GM18909 (cell line): ENCODE measurements around the gene TTBK1.

Experiments used
- ATAC-seq: cut with Tn5 transposase; IDR thresholded peaks from one replicate; pipeline ENCODE4 v1.9.1; 2021; ENCODE audit warnings: mild to moderate bottlenecking; ENCODE audit not compliant: unreplicated experiment, poor library complexity

TTBK1 gene

DNA sequence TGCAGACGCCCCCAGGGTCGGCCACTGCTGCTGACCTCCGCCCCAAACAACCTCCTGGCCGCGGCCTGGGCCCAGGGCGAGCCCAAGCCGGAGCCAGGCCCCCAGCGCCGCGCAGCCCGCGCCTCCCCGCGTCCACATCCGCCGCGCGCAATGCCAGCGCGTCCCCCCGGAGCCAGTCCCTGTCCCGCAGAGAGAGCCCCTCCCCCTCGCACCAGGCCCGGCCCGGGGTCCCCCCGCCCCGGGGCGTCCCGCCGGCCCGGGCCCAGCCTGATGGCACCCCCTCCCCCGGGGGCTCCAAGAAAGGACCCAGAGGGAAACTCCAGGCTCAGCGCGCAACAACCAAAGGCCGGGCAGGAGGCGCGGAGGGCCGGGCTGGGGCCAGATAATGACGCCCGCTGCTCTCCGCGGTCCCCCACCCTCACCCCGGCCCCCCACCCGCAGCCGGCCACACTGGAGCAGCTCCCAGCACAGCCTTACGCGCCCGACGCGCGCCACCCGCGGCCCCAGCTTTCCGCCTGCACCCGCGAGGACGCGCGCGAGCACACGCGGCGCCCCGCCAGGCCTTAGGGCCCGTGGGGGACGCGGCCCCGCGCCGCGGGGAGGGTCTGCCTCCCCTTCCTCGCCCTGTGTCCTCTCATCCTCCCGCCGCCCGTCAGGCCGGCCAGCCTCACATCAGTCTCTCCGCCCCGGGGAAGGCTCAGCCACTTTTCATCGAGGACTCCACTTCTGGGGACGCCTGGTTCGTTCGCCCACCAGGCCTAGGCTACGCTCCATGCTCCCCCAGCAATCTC lies 41.9 kb downstream of the TTBK1 start:
- no peak for ATAC-seq

DNA sequence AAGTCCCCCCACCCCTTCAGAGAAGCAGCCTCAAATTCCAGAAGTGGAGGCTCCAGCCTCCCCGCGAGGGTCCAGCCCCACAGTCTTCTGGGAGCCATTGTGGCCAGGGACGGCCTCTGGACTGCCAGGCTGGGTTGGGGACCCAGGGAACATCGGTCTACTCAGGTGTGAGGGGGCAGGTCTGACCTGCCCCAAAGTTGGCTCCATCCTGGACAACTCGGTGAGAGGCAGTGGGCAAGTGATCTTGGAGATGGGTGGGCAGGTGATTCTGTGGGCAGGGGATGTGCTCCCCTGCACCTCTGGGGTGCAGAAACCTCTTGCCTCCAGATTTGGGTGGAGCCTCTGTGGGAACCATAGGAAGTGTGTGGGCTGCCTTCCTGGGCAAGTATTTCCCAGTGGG lies 42.6 kb downstream of the TTBK1 start:
- no peak for ATAC-seq

DNA sequence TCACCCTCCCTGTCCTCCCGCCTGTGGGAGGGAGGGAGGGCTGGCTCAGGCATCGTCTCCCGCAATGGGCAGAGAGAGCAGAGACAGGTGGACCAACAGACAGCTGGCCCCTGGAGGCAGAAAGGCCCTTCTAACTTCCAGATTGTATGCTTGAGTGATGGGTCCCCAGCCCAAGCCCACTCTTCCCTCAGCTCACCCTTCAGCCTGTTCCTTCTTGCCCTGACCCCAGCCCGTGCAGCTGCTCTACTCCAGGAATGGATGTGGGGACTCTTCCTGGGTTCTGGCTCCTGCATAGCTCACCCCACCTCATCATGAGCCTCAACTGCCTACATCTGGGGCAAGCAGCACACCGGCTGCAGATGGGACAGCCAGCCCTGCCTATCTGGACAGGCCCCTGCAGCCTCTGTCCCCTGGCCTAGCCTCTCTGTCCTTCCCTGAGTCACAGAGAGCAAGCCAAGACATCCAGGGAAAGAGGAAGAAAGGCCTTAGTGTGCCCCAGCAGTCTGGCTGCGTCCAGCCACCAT lies 43.2 kb downstream of the TTBK1 start:
- ATAC-seq = no peak

DNA sequence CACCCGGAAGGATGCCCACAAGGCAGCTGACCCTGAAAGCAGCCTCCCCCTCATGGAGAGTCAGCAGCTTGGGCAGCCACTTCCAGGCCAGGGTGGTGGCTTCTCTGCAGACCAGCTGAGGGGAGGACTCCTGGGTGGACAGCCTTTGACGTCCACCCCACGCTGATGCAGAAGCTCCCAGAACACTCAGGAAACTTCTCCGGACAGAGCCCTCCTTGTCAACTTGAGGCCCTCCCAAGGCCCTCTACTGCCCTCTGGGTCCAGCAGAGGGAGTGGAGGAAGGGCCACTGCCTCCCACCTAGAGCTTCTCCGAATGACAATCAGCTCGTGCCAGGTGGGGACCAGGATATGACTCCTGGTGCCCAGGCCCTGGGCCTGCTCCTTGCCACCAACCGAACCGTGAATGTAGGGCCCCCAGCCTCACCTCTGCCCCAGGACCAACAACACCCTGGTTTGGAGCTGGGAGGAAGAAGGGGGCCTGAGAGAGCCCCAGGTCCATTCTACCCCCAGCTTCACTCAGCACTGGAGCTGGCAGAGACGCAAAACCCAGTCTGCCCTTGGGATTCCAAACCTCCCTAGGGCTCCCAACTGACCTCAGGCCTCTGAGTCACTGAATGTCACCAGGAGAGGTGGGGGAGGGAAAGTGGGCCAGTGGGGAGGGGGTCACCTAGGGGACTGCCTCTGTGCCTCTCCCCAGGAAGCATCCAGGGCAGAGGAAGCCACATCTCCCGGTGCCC lies 43.9 kb downstream of the TTBK1 start:
- no peak for ATAC-seq

DNA sequence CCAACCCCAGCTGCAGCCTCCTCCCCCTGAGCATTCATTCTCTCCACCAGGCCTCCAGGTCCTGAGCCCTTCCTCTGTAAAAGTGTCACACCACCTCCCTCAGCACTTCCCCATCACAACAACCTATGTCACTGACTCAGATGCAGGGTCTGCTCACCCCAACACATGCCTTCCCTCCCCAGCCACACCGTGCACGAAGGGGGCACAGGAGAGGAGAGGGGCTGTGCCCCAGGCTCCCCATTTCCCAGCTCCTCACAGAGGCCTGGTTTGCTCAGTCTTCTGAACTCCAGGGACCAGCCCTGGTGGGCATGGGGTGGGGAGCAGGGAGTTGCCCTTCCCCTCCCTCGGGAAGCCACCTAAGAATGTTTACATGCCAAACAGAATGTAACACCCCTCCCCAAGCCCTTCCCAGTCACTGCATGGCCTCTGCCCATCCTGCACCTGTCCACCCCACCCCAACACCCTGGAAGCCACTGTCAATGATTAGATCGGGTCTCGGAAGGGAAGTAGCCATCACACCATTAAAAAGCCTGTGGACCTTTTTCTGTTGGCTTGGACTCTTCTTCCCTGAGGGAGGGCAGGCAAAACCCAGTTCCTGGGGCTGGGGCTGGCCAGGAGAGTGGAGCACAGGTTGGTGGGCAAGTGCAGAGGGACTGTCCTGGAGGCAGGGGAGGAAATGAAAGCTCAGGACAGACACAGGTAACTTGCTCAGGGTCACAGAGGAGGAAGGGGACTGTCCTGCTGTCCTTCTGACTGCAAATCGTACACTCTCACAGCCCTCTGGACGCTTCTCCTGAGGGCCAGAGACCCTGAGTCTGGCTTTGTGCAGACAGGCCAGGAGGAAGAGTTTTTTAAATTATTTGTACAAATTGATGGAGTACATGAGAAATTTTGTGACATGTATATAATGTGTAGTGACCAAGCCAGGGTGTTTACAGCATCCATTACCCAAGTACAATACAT lies 44.7 kb downstream of the TTBK1 start:
- ATAC-seq = no peak

DNA sequence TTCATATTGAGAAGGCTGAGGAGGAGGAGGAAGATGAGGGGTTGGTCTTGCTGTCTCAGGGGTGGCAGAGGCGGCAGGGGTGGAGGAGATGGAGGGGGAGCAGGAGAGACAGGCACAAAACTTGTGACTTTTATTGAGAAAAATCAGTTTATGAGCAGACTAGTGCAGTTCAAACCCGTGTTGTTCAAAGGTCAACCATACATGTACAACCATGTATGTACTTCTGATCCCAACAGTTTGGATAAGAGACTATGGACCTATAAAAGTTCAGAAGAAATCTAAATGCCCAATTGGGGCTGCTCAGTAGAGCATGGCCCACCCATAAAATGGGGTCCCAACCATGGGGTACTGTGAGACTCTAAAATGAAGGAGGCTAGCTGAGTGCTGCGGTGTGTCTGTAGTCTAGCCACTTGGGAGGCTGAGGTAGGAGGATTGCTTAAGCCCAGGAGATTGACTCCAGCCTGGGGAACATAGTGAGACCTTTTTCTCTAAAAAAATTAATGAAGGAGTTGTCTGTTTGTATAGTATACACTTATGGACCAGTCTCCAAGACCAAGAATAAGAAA lies 47.1 kb downstream of the TTBK1 start:
- ATAC-seq = no peak

DNA sequence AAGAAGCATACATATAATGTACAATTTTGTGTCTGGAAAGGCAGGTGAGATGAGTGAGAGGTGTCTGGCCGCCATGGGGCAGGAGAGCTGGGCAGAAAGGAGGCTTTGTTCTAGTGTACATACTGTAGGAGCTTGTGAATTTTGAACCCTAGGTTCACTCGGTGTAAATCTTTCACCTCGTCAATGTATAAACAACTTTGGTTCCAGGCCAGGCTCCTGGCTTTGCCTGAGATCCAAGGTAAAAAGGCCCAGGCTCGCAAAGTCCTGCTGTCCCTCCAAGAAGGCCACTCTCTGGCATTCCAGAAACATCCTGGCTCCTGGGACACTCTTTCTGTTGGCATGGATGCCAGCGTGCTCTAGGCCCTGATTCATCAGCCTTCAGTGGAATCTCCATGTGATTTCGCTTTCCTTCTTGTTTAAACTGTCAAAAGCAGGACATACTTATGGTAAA lies 47.6 kb downstream of the TTBK1 start:
- ATAC-seq = no peak

DNA sequence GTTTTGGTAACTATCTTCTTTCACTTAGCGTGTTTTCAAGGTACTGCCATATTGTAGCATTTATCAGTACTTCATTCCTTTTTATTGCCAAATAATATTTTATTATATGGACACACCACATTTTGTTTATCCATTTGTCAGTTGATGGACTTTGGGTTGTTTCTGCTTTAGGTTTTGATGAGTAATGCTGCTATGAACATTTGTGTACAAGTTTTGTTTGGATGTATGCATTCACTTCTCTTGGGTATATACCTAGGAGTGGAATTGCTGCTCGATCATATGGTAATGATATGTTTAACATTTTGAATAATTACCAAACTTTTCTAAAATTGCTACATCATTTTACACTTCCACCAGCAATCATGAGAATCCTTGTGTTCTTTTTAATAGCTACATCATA lies 48.4 kb downstream of the TTBK1 start:
- ATAC-seq = no peak

DNA sequence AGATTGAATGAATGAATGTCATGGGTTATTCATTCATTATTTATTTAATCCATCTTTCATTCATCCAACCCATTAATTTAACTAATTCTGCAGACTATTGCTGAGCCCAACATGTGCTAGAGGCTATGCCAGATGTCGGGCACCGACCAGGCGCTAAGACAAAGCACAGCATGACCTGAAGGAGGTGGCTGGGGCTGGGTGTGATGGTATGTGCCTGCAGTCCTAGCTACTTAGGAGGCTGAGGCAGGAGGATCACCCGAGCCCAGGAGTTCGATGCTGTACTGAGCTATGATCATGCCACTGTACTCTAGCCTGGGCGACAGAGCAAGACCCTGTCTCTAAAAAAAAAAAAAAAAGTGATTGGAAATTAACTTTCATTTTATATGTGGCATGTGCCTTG lies 49.1 kb downstream of the TTBK1 start:
- no peak for ATAC-seq

DNA sequence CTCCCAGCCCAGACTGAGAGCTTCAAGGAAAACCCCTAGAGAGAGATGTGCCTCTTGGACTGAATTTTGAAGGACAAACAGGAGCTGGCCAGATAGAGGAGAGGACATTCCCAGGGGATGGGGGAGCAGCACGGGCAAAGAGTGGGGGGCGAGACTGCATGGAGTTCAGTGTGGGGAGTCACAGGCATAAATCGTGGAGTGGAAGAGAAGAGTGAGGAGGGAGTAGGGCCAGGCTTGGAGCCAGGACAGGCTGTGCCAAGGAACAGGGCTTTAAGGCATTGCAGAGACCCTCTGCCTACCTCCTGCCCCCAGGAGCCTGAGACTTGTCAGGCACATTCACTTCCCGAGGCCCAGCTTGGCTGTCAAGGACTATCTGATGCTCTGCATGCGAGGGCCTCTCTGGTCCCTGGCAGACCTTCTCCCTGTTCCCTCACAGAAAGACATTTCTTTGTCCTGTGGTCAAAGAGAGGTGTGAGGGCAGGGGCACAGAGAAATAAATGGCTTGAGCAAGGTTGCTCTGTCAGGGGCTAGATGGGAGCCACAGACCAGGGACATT lies 49.6 kb downstream of the TTBK1 start:
- no peak for ATAC-seq

DNA sequence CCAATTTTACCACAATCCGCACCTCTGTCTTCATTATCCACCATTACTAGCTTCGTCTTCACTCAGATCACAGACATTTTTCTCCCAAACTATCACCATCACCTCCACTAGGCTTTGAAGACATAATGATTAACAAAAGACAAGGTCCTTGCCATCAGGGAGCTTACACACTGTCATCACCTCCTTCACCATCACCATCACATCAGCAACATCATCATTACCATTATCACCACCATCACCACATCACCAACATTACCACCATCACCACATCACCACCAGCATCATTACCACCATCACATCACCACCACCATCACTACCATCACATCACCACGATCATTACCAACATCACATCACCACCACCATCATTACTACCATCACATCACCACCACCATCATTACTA lies 50.4 kb downstream of the TTBK1 start:
- no peak for ATAC-seq

DNA sequence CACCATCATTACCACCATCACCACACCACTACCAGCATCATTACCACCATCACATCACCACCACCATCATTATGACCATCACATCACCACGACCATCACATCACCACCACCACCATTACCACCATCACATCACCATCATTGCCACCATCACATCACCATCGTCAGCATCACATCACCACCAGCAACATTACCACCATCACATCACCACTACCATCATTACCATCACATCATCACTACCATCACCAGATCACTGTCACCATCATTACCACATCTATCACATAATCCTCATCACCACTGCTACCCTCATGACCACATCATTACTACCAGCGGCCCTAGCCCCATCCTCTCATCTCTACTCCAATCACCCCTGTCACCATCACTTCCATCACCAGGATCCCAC lies 51.3 kb downstream of the TTBK1 start:
- no peak for ATAC-seq

DNA sequence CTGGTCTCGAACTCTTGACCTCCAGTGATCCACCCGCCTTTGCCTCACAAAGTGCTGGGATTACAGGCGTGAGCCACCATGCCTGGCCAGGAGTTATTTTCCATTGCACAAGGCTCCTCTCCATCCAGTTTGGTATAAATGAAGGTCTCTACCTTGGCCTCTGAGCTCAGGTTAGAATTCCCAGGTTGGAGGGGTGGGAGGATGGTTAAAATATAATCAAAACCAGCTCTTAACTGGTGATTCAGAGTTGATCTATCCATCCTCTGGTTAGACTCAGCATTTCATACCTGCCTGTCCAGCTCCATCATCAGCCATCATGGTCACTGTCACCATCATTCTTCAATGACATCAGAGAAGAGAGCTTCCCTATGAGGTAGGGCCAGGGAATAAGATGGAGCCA lies 52.2 kb downstream of the TTBK1 start:
- no peak for ATAC-seq

DNA sequence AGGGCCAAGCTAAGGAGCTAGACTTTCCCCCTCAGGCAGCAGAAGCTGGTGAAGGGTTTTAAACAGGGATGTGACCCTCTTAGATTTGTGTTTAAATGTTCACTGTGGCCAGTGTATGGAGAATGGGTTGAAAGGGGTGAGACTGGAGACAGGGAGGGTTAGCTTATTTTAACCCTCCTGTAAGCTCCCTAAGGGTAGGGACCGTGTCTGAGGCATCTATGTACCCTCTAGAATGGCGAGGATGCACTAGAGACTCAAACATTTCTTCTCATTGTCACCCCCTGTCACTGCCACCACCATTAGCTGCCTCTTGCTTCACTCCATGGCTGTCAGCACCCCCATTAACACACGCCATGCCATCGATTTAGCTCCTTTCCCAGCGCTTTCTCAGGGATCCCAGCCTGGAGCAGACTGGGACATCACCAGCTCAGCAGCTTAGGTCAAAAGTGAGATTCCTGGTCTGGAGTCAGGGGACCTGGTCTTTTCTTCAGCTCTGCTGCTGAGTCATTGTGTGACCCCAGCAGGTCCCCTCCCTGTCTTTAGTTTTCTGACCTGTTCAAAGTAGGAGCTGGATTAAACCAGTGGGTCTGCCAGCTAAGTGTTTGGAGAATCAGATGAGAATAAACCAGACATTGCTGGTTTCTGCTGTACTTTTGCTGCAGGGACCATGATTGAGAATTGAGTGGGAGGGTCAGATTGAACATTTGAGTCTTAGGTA lies 53.7 kb downstream of the TTBK1 start:
- ATAC-seq = no peak

DNA sequence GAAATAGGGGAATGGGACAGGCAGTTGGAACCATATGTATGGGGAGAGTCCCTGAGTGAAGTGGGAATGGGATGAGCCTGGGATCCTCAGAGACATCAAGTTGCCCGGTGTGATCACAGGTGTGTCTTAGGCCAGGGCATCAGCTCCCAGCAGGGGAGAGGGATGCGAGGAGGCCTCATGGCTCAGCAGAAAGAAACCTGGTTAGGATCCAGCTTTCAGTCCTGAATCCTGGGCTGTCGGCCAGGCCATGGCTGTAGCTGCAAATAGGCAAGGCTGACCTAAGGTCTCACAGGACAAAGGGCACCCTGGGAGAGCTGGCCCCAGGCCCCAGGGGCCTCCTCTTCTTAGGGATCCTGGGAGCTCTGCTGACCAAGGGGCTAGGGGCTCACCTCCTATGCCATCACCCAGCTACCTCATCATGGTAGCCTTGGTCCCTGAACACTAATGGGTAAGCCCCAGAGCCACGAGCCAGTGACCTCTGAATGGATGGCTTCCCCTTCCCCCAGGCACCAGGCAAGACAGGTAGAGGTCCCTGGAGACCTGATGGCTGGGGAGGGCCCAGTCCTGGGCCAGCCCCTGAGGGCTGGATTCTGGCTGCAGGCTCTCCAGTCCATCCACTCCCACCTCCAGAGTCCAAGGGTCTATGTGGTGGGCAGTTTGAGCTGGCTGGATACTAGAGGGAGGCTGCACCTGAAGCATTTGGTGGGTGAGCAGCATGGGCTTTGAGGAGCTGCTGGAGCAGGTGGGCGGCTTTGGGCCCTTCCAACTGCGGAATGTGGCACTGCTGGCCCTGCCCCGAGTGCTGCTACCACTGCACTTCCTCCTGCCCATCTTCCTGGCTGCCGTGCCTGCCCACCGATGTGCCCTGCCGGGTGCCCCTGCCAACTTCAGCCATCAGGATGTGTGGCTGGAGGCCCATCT lies 54.6 kb downstream of the TTBK1 start, which contains the start of gene SLC22A7:
SLC22A7 (plus strand) TSS at position 617 of the 921 bp plus-strand sequence; CDS start at position 716, 99 bp downstream.
- ATAC-seq = no peak

DNA sequence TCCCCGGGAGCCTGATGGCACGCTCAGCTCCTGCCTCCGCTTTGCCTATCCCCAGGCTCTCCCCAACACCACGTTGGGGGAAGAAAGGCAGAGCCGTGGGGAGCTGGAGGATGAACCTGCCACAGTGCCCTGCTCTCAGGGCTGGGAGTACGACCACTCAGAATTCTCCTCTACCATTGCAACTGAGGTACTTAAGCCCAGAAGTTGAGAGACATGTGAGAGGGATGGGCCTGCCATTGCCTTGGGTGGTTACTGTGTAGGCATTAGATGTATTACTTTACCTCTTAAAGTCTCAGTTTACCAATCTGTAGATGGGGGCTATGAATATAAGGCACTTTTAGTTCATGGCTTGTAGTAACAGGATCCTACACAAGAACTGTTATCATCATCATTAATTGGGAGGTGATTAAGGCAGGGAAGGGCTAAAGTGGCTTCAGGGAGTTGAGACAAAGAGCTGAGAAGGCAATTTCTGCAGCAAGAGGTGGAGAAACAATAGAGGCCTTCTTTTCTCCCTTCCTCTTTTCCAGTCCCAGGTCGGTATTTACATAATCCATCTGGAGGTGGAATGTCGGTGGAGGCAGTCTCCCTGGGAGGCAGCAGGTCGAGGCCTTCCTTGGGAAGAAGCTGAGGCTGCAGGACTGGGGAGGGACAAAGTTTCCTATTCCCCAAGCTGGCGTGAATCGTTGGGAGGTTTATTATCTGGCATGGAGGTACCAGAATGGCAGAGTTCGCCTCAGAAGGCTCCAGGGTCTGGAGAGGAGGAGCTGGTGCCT lies 55.5 kb downstream of the TTBK1 start:
- ATAC-seq = no peak
